Measurements from ENCODE around the gene B4GAT1.
"Not testable (repeated sequence)": the region's sequence is repeated elsewhere in the genome, so short reads cannot be mapped to it uniquely, and the experiment has no call there.

Gene B4GAT1

DNA sequence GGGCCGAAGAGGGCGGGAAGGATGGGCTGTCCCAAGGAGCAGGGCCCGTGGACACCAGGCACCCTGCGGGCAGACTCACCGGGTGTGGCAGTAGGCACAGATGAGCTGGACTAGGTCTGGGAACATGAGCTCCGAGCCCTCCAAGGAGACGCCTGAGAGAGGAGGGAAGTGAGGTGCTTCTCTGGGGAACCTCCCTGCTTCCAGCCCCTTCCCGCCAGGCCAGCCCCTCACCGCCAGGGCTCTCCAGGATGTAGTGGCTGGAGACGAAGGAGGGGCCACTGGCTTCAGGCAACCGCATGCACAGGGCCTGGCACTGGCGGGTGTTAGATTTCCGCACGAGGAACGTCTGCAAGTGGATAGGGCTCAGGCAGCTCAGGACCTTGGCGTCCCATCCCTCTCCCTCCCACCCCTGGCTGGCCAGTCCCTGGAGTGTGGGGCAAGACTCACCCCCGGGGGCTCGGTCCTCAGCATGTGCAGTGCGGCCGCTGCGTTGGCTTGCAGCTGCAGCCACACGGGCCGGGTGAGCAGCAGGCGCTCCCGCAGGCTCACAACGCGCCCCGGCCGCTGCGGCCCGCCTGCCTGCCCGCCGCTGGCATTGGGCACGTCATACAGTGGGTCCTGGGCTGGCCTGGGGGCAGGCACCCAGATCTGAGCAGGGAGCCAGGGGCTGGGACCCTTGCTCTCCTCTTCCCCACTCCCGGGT lies 11.7 kb downstream of the B4GAT1 start:
- DNase-seq = no peak

DNA sequence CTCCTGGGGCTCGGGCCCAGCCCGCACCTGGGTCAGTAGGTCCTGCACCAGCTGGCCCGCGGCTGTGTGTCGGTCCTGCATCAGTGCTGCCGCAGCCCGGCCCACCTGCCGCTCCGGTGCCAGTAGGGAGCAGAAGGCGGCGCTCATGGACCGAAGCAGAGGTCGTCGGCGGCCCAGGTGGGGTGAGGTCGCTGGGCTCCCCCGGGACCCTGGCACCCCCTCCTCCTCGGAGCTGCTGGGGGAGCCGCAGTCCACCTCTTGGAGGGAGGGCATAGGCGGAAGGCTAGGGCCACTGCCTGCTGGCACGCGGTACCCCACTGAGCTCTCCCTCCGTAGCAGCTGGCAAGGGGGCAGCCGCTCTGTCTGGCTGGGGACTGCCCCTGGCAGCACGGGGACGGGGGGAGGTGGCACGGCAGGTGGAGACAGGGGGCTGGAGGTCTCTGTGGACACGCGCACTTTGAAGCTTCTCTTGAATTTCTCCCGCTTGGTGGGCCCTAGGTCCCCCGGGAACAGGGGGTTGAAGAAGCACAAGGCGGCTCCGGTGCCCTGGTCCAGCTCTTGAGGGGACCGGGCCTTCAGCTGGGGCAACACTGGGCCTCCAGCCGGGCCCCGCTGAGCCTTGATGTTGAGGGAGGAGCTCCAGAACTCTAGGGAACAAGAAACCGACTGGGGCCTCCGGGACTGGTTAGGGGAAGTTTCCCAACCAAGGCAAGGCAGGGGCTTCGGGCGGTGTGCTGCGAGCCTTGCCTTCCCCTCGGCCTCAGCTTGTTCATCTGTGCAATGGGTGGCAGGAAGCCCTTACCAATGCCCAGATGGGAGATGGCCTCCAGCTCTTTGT lies 12.6 kb downstream of the B4GAT1 start:
- no peak for DNase-seq

DNA sequence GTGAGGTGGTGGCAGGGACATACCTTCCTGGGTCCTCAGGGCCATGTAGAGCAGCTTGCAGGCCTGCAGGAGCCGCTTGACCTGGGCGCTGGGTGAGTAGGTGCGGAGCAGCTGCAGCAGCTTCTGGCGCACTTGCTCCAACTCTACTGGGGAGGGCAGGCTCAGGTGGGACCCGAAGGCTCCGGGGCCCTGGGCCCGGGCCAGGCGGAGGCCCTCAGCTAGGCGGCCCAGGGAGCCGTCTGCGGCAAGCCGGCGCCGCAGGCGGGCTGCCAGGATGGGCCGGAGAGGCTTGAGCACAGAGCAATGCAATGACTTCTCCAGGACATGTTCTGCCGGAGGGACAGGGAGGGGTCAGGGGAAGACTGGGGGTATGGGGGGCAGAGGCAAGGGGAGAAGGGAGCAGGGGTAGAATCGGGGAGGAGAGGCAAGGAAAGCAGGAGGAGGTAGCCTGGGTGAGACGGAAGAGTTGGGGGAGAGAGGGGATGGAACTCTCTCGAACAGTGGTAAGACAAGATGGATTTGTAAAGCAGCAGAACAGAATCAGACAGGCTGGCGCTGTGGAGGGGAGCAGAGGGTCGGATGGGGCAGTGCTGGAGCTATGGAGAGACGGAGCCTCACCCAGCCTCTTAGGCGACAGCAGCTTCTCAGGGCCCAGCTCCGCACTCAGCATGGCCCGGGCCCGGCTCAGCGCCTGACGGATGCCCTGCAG lies 13.4 kb downstream of the B4GAT1 start:
- no peak for DNase-seq

DNA sequence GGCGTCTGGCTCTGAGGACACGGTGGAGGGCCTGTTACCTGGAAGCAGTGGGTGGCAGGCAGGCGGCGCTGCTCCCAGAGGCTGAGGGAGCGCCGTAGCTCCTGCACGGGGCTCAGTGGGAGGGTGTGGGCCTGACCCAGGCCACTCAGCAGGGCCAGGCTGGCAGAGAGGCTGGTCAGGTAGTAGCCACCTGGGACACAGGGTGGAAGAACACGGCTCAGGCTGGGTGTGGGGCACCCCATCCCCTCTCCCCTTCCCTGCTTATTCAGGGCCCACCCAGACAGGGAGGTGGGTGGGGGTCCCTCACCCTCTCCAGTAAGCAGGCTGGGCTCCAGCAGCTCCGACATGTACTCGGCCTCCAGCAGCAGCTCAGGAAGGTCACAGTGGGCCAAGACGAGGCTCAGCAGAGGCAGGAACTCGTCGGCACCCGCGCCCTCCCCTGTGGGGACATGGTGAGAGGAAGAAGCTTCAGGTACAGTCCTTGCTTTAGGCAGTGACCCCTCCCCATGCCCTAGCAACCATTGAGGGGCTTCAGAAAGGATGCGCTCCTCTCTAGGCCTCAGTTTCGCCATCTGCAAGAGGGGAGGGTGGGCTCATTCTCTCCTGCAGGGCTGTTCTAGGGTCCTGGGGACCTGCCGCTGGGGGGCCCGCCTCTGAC lies 14.1 kb downstream of the B4GAT1 start:
- no peak for DNase-seq

DNA sequence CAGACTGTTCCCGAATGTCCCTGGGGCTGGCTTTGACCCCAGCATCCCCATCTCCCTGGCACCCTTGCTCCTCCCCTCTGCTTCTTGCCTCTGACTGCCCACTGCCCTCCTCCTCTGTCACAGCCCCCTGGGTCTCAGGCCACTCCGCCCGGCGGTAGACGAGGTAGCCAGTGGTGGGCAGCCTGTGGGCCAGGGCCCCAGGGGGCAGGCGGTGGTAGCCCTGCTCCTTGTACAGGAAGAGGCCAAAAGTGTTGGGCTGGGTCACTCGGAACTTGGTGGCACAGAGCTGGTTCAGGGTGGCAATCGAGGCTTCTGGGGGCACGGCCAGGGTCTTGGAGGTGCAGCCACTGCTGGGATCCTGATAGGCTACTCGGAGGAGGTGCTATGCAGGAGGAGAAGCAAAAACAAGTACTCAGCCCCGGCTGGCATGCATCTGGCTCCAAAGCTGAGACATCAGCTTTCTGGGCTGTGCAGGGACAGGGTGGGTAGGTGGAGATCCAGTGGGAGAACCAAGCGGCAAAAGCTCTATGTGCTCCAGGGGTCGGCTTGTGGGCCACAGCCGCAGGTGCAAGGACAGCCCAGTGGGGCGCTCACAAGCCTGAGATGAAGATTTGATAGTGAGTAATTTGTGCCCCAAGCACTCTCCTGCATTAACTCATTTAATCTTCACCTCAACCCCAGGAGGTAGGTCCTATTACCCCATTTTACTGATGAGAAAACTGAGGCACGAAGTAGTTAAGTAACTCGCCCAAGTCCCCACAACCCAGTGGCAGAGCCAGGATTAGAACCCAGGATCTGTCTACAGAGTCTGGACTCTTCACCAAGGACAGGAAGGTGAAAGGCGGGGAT lies 14.8 kb downstream of the B4GAT1 start:
- DNase-seq = no peak

DNA sequence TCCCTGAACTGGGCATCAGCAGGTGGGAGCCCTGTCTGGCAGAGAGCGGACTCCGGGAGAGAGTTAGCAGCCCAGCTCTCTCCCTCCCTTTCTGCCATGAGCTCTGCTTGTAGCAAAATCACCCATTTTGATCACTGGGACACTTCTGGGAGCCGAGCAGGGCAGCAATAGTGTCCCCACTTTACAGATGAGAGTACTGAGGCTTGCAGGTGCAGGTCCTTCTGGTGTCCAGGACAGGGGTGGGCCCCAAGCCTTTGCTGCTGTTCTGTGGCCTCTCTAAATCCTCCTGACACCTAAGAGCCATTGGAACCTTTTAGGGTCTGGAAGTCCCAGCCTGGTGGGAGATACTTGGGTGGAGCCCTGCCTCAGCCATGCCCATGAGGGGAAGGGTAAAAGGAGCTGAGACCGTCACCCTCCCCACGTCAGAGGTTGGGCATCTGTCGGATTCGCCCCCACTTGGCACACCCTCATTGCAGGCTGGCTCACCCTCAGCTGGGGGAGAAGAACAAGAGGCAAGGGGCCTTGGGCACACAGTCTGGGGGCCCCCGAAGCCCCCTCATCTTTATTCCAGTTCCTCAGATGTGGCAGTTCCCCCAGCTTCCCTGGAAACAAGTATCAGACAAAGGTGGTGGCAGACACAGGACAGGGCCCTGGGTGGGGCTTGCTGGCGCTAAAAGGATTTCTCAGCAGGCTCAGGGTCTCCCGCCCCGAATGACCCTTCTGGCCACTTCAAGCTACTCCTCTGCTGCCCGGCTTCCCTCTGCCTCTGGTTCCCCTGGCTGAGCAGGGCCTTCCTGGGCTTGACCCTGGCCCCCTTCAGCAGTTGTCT lies 15.7 kb downstream of the B4GAT1 start:
- DNase-seq = no peak

DNA sequence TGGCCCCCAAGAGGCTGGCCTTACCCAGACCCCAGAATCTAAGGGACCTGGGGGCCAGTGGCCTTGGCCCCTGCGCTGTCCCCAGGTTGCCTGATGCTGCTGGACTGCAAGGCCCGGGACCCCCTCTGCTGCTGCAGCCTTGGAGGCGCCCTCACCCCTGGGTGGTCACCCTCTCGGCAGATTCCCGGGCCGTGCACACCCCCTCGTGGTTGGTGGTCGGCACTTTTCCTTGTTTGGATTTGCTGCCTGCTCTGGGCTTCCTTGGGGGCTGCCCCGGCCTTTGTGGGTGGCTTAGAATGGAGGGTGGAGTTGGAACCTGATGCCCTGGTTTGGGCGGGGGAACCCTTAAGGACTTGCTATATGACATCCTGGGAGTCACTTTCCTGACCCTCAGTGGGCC lies 16.5 kb downstream of the B4GAT1 start:
- no peak for DNase-seq

DNA sequence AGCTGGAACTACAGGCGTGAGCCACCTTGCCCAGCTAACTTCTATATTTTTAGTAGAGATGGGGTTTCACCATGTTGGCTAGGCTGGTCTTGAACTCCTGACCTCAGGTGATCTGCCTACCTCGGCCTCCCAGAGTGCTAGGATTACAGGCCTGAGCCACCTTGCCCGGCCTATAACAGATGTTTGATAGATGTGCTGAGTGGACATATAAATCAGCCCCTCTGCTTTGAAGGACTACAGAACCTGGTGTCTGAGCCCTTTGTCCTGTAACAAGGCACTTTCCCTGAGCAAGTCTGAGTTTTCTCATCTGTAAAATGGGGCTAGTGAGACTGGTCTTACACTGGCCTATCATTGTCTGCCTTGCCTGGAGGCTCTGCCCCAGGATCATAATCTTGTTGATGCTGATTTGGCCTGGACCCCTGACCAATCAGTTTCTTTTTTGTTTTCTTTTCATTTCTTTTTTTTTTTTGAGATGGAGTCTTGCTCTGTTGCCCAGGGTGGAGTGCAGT lies 18.2 kb downstream of the B4GAT1 start:
- no peak for DNase-seq

DNA sequence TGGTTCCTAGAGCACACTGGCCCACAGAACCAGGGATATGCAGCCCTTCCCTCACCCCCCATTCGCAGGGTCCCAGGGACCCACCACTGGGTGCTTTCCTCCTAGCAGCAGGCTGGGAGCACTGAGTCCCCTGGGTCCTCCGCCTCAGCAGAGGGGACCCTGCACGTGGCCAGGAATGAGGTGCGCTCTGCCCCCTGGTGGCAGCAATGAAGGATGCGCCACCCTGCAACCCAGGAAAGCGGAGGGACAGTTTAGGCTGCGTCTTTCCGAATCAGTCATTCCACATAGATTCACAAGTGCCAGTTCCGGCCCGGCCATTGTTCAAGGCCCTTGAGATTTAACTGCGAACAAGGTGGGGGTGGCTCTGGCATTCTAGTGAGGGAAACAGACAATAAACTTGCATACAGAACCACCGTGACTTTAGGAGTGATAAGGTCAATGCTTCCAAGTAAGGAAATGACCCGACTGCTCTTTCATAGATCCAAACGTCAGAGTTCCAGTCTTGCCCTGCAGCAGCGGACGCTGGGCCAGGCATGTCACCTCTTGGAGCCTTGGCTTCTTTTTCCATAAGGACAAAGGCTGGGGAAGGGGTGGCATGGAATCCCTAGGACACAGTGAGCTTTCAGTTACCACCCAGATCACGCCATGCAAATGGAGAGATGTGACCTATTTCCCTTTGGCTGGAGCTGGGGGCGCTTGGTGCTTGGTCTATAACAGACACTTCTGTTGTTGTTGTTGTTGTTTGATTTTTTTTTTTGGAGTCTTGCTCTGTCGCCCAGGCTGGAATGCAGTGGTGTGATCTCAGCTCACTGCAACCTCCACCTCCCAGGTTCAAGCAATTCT lies 18.9 kb downstream of the B4GAT1 start:
- DNase-seq = peak; percentile 79

DNA sequence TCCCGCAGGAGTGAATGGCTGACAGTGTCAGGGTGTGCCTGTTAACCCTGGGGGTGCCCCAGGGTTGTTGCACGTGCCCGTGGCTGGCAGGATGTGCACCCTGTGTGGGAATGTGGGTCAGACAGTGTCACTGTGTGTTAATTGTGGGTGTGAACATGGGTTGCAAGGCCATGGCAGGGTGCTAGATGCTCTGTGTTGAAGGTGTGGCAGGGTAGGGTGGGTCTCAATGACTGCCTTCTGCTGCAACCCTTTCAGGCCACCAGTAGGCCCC lies 19.5 kb downstream of the B4GAT1 start:
- no peak for DNase-seq

DNA sequence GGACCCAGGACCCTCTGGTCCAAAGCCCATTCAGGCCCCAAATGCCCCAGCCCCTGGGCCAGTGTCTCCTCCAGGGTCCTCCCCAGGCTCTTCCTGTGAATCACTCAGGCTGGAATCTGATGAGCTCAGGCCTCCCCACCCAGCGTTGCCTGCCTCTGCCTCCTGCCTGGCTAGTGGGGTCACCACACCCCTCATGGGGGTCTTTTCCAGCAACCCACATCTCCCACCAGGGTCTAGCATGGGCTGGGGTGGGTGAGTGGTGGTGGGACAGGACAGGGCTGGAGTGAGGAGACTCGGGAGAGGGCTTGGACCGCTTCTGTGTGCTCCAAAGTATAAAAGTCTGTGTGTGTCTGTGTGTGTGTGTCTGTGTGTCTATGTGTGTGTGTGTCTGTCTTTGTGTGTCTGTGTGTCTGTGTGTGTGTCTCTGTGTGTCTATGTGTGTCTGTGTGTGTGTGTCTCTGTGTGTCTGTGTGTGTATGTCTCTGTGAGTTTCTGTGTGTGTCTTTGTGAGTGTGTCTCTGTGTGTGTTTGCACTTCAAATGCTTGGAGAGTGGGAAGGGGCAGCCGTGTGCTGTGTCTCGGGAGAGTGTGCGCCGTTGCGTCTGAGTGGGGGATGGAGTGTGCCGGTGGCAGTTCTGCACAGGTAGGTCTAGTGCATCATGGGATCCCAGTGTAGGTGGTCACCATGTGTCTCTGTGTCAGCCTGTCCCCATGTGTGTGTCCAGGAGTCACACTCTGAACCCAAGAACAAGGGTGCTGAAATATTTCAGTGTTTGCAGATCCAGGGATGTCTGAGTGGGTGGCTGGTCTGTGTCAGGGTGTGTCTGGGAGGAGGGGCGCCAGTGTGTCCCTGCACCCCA lies 20.0 kb downstream of the B4GAT1 start:
- no peak for DNase-seq

DNA sequence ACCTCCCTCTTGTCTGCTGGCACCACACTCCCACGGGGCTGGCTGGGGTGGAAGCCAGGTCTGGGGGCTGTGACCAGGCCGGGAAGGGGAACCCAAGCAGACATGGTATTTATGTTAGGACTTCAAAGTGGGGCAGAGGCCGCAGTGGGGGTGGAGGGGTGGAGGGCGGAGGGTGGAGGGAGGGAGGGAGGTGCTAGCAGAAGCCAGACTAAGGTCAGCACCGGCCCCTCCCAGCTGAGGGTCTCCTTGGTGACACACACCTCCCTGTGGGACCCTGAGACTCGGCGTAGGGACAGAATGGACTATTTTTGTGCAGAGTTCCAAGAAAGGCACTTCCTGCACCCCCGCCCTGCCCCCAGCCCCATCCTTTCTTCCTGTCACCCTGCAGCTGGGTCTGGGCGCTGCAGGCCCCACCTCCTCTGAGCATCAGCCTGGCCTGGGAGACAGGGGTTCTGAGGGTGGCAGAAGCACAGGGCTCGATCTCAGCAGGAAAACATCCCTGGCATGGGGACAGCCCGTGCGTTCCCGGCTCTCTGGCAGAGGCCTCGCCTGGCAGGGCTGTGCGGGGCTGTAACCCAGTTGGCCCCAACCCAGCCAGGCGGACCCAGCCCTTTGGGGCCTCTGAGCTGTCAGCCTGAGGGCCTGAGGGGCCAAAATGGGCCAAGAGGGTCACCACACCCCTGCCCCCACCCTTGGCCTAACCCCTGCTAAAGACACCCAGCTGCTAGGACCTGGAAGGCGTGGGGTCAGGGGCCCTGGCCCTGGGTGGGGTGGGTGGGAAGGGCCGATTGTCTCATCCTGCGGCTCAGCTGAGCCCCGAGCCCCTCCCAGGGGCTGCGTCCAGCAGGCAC lies 20.9 kb downstream of the B4GAT1 start:
- DNase-seq = no peak

DNA sequence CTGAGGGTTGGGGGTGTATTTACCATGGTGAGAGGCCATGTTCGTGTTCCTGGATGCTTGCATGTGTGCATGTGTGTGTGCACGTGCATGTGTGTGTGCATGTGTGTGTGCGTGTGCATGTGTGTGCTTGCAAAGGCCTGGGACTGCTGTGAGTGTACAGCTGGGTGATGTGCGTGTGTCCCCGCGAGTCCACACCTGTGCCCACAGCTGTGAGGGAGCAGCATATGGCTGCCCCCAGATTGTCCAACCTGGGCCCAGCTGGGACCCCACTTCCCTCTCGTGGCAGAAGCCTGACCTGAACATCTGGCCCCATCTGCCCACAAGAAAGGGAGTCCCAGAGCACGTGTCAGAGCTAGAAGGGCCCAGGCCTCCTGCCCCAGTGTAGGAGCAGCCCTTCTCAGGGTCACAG lies 22.2 kb downstream of the B4GAT1 start:
- no peak for DNase-seq

DNA sequence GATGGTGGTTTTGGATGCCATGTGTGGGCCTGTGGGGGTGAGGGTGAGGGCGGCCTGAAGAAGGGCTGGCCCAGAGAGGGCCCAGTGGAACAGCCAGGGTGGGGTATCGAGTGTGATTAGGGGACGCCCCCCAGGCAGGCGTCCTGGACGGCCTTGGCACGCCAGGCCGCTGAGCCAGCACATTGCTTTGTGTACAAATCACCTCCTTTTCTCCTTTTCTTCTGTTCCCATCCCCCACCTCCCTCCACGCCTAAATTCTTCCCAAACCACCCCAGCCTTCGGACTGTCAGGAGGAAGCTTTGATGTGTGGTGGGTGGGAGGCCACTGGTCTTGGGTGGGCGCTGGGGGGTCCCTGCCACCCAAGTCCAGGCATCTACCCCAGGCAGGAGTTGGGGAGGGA lies 22.8 kb downstream of the B4GAT1 start:
- no peak for DNase-seq

DNA sequence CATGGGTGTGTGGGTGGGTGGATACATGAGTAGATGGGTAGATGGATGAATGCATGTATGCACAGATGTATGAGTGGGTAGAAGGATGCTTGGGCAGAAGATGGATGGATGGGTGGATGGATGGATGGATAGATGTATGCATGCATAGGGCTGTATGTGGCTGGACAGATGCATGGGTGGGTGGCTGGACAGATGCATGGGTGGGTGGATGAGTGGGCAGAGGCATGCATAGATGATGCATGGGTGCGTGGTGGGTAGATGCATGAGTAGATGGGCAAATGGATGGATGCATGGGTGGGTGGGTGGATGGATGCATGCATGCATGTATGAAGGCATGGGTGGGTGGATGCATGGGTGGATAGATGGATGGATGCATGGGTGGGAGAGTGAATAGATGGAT lies 23.7 kb downstream of the B4GAT1 start:
- DNase-seq = no peak

DNA sequence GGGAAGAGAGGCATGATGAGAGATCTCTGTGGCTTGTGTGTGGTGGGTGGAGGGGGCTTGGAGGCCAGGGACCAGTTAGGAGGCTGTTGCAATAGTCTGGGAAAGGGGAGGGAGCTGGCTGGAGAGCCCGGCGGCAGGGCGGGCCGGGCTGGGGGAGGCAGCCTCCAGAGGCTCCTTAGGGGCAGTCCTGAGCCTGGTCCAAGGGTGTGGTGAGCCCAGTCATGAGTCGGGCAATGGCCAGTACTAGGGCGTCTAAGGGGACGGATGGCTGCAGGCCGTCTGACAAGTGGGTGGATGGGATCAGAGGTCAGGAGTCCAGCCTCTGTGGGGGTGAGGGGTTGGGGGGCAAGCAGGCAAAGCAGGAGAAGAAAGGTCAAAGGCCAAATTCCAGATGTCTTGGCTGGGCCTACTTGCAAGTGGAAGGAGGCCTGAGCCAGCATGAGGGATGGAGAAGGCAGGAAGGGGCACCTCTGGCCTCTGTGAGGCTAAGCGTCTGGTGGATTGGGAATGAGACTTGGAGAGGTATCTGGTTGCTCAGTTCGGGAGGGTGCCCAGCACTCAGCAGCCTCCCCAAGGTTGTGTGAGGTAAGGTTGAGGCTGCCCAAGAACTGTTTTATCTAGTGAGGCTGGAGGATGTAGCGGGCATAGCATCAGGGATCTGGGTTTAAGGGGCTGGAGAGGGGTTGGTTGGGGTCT lies 24.5 kb downstream of the B4GAT1 start:
- no peak for DNase-seq

DNA sequence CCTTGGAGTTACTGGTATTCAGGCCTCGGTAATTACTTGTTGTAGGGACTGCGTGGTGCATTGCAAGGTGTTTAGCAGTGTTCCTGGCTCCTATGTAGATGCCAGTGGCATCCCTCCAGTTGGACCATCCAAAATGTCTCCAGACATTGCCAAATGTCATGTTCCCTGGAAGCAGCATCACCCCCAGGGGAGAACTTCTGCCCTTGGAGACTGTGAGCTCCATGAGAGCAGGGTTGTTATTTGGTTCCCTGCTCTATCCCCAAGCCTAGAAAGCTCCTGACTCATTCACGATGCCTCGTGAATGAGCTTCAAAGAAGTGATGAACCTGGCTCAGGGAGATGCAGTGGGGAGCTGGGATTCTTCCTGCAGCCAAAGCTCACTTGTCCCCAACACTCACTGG lies 25.8 kb downstream of the B4GAT1 start:
- DNase-seq = no peak

DNA sequence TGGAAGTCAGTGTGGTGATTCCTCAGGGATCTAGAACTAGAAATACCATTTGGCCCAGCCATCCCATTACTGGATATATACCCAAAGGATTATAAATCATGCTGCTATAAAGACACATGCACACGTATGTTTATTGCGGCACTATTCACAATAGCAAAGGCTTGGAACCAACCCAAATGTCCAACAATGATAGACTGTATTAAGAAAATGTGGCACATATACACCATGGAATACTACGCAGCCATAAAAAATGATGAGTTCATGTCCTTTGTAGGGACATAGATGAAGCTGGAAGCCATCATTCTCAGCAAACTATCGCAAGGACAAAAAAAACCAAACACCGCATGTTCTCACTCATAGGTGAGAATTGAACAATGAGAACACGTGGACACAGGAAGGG lies 26.7 kb downstream of the B4GAT1 start:
- not testable (repeated sequence) for DNase-seq
